Effector memory CD8-positive, alpha-beta T cell (primary cell): ENCODE measurements around the gene UQCR11.

Source experiments
- ATAC-seq: fragments of 150-1000 bp; cut with Tn5 transposase; replicated peaks from 2 replicates; pipeline ENCODE4 v1.10.0; 2021; ENCODE audit warnings: mild to moderate bottlenecking, moderate library complexity
- DNase-seq, 3 experiments: peaks; one replicate each; pipeline ENCODE4 v3.0.0; 2021
- H3K27ac Mint-ChIP-seq, 2 donors: one replicate each; pipeline ENCODE4 v1.8.0; 2022; ENCODE audit warnings: mild to moderate bottlenecking in 2 of 2, mixed read lengths in 2 of 2, moderate library complexity in 2 of 2
- H3K27me3 Mint-ChIP-seq, 2 donors: one replicate each; pipeline ENCODE4 v1.8.0; 2022; ENCODE audit warnings: mixed read lengths in 2 of 2
- H3K36me3 Mint-ChIP-seq: one replicate; pipeline ENCODE4 v1.8.0; 2022; ENCODE audit warnings: mild to moderate bottlenecking, moderate library complexity, mixed read lengths; ENCODE audit not compliant: insufficient read depth
- H3K4me1 Mint-ChIP-seq, 2 donors: one replicate each; pipeline ENCODE4 v1.8.0; 2022; ENCODE audit warnings: low read depth in 2 of 2, mixed read lengths in 2 of 2
- H3K4me3 Mint-ChIP-seq, 2 donors: one replicate each; pipeline ENCODE4 v1.8.0; 2022; ENCODE audit warnings: mild to moderate bottlenecking in 2 of 2, mixed read lengths in 2 of 2, moderate library complexity in 2 of 2
- H3K9me3 Mint-ChIP-seq, 2 donors: one replicate each; pipeline ENCODE4 v1.8.0; 2022; ENCODE audit warnings: mixed read lengths in 2 of 2
- total RNA-seq, 9 experiments: gene quantifications; one replicate each; lab custom pipeline; 2026; lab: John Stamatoyannopoulos, UW

UQCR11 gene
- 8.0 to 18.8 (median 15.7) reads per million in 9 experiments for total RNA-seq

DNA sequence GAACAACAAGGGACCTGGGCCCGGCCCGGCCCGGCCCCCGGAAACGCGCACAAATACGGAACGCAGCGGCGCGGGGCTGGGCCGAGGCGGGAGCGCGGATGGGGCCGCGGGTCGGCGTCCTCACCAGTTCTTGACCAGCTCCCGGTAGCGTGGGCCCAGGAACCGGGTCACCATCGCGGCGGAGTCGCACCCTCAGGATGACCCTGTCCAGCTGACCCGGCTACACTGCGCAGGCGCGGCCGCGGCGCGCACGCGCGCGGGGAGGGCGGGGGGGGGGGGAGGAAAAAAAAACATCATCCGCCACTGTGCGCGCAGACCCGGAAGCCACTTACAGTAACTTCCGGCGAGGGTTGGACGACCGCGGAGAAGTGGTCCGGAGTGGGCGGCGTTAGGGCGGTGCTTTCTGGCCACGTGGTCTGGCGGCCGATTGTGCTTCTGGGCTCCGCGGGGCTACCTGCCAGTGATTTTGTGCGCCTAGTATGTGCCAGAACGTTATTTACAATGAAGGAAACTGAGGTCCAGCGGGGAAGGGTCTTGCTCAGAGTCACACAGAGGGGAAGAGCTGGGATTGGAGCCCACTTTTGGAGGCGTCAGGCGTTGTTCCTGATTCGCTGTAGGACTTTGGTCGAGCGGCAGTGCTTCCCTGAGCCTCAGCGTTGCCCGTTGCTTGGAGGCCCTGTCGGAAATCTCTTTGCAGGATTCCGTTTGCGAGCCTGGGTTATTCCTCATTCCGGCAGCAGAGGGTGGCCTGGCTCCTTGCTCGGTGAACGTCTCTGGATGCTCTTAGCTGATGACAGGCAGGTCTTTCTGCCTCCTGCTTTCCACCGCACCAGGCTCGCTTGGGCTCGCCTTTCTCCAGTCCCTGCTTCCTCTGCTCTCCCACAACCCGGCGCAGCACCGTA, at the start of gene UQCR11:
TSS of gene UQCR11 (minus strand) at position 227 of the 902 bp plus-strand sequence. CDS start at position 174, 53 bp downstream.
- no peaks in the 10 kb centered on the region for H3K9me3 Mint-ChIP-seq
- H3K27me3 Mint-ChIP-seq, result no peaks in the 10 kb centered on the region
- H3K4me3 Mint-ChIP-seq, result peak within 1 kb of the TSS; percentile 97 to 98
- ATAC-seq, result peak; percentile 84
- H3K4me1 Mint-ChIP-seq, result peaks cover 33 to 39% of the 10 kb centered on the region in 2 donors
- peaks cover 37% of the 10 kb centered on the region for H3K36me3 Mint-ChIP-seq
- H3K27ac Mint-ChIP-seq, result peak within 1 kb of the TSS; percentile 97 to 98
- peak; percentile 88 to 90 (median 88) for DNase-seq

DNA sequence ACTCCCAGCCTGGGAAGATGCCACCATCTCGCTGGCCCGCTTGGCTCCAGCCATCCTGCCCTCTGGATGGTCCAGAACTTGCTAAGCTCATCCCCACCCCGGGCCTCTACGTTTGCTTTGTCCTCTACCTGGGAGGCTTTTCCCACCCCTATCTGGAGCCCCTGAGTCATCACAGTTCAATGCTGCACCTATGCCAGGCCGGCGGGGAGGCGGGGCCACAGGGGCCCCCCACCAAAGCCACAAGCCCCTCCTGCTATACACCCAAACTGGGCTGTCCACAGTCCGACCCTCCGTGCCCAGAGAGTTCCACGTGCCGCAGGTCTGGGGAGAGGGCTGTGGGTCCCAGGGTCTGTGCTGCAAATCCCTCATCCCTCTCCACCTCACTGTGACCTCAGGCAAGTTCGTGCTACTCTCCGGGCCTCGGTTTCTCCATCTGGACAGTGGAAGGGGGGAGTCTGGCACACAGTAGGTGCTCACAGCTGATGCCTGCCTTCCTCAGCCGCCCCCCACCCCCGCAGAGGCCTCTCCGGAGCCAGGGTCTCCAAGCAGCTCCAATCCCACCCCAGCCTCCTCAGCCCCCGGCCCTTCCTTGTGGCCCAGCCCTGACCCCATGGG, 49.0 kb upstream of the UQCR11 start:
- H3K9me3 Mint-ChIP-seq, result no peaks in the 10 kb centered on the region
- peaks cover 9 to 14% of the 10 kb centered on the region in 2 donors for H3K4me1 Mint-ChIP-seq
- peak overlapping the region in 1 of 2 donors; percentile 63 for H3K27ac Mint-ChIP-seq
- peaks cover 12 to 20% of the 10 kb centered on the region in 2 donors for H3K27me3 Mint-ChIP-seq
- H3K36me3 Mint-ChIP-seq, result peaks cover 30% of the 10 kb centered on the region
- H3K4me3 Mint-ChIP-seq, result peak overlapping the region; percentile 58 to 64
- ATAC-seq (no peak), DNase-seq (no peak)

DNA sequence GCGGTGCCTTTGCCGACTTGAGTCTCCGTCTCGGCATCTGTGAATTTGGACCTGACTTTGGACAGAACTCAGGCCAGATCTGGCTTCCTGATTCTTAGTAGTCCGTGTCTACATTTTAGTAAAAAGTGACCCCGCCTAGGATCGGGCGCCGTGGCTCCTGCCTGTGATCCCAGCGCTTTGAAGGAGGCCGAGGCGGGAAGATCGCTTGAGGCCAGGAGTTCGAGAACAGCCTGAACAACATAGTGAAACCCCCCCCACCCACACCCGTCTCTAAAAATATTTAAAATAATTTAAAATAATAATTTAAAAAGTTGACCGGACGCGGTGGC, 48.0 kb upstream of the UQCR11 start:
- DNase-seq (no peak), ATAC-seq (no peak)
- Mint-ChIP-seq H3K4me3 (peak overlapping the region; percentile 74 to 83), H3K4me1 (peaks cover 12 to 19% of the 10 kb centered on the region in 2 donors), H3K27me3 (peaks cover 6 to 12% of the 10 kb centered on the region in 2 donors), H3K27ac (peak overlapping the region; percentile 83 to 90), H3K36me3 (peaks cover 30% of the 10 kb centered on the region), H3K9me3 (no peaks in the 10 kb centered on the region)

DNA sequence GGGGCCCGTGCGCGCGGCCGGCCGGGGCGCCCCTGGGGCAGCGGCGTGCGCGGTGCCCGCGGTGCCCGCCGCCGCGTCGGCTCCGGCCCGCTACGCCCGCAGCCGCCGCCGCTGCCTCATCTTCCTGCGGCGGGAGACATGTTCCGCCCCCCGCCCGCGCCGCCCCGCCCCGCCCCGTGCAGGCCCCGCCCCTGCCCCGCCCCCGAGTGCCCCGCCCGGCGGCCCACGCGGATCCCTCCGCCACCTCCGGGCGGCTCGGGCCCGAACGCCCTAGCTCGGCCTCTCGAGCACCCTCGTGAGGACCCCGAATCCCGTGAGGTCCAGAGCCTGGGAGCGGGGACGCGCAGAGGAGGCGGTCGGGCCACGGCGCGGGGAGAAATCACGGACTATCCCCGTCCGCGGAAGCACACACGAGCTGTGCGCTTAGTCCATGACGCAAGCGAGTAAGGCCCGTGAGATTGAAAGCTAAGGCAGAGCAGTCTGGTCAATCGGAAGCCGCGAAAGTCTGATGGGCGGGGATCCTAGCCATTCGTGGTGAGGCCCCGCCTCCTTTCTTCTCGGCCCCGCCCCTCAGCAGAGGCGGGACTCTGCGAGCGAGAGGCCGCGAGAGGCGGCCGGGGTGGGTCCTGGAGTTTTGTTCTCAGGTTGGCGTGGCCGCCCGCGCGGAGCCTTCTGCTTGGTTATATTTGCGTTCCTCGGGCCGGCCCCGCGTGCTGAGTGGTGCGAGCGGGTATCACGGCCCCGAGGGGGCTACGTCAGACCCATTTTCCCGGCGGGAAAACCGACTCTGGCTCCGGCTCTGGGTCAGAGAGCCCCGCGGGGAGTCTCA, 47.4 kb upstream of the UQCR11 start, which contains the start of gene TCF3:
TSS of gene TCF3 (minus strand) at position 145 of the 829 bp plus-strand sequence. CDS start 2,367 bp downstream, outside the sequence.
- peak within 1 kb of the TSS; percentile 89 to 96 for H3K27ac Mint-ChIP-seq
- no peaks in the 10 kb centered on the region for H3K9me3 Mint-ChIP-seq
- H3K4me1 Mint-ChIP-seq, result peaks cover 12 to 19% of the 10 kb centered on the region in 2 donors
- H3K27me3 Mint-ChIP-seq, result peaks cover 6 to 12% of the 10 kb centered on the region in 2 donors
- DNase-seq (peak; percentile 98 to 99 (median 99)), ATAC-seq (peak; percentile 86)
- H3K36me3 Mint-ChIP-seq, result peaks cover 30% of the 10 kb centered on the region
- H3K4me3 Mint-ChIP-seq, result peak within 1 kb of the TSS; percentile 87 to 89

DNA sequence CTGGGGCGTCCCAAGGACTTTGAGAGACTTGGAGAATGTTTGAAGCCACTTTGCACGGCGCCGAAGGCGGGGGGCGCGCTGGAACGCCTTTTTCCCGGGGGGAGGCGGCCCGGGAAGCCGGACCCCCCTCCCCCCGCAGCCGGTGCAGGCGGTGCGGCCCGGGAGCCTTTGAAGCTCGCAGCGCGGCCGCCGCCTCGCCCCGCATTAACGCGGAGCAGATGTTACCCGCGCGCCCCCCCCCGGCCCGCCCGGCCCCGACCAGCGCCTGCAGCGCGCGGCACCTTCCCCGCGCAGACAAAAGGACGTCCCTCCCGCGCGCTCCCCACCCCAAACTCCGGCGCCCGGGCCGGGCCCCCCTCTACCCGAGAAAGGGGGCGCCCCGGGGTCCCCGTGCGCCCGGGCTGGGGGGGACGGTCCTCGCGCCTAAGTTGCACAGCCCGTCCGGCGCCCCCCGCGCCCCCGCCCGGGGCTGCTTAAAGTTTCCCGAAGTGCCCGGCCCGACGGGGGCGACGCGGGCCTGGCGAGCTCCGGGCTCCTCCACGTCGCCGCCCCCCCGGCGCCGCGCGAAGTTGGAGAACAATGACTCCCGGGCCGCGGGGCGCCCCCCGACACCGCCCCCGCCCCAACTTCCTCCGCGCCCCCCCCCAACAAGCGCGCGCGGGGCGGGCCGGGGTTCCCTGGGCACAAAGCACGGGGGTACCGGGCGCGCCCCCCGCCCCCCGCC, 46.5 kb upstream of the UQCR11 start:
- Mint-ChIP-seq H3K36me3 (peaks cover 30% of the 10 kb centered on the region), H3K27me3 (peaks cover 2 to 3% of the 10 kb centered on the region in 2 donors), H3K4me1 (peaks cover 13 to 19% of the 10 kb centered on the region in 2 donors), H3K4me3 (peak overlapping the region; percentile 87 to 89), H3K9me3 (no peaks in the 10 kb centered on the region), H3K27ac (peak overlapping the region; percentile 89 to 96)
- DNase-seq (peak; percentile 15 to 41 (median 38)), ATAC-seq (peak; percentile 7)

DNA sequence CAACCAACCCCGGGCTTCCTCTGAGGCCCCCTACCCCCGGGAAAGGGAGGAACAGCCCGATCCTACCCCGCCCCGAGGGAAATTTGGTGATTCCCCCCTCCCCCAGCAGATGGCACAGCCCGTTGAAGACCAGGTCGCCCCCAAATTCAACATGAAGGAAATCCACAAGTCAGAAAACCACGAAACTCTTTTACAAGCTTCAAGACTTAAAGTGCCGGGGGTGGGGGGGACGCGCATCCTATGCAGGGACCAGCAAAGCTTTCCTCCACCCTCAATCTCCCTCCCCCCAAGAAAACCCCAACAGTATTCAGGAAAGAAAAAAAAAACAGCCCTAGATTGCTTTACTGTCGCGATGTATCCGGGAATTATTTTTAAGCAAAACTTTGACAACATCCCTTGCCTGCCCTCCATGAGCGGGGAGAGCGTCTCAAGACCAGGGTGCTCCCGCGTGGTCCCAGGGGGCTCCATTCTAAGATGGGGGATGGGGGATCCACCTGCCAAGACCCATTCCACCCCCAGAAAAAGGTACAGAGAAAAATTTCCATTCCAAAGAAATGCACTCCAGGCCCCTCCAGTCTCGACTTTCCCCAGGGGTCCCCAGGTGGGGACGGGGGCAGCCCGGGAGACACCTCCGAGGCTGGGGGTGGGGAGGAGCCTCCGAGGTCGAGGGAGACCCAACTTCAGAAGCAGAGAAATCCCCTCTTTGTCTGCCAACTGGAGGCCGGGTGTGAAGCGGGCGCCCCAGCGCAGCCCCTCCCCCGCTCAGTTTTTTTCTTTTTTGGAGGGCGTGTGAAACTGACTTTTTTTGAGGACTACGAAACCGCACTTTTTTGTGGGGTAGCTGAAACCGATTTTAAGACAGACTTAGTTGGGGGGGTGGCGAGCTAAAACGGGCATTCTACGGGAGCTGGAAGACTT, 45.6 kb upstream of the UQCR11 start:
- Mint-ChIP-seq H3K36me3 (peaks cover 30% of the 10 kb centered on the region), H3K9me3 (no peaks in the 10 kb centered on the region), H3K27me3 (no peaks in the 10 kb centered on the region), H3K4me1 (peaks cover 15 to 19% of the 10 kb centered on the region in 2 donors), H3K27ac (peak overlapping the region; percentile 89 to 96), H3K4me3 (peak overlapping the region; percentile 87 to 89)
- peak; percentile 63 to 68 (median 66) for DNase-seq
- ATAC-seq, result peak; percentile 18

DNA sequence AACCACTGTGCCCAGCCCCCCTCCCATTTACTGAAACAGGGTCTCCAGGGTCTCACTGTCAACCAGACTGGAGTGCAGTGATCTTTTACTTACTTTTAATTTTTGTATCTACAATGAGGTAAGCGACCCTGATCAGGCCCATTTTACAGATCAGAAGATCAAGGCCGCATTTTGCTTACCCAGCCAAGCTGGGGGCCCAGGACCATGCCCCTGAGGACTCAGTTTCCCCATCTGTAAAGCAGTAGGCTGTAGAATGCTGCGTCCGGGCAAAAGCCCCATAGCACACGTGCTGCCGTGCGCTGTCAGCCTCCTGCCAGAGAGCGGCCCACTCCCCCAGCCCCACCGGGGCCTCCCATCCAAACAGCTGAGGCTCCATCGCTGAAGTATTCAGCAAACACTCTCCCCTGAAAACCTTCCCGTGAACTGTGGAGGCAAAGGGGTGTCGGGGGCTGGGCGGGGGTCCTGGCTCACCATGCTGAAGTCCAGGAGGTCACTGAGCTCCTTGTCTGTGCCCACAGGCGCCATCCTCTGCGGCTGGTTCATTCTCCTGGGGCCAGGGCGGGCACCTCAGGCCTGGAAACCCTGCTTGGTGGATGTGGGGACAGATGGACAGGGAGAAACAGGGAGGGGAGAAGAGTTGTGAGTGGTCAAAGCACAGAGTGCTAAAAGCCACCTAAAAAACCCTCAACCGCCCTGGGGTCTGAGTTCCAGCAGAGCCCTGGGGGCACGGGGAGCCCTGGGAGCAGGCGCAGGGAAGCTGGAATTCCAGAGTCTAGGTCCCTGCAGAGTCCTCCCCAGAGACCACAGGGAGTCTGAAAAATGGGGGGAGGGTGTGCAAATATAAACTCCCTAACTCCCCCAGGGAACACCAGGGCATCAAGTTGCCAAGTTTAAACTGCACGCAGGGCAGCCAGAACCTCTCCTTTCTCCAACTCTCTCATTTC, 44.7 kb upstream of the UQCR11 start:
- H3K4me1 Mint-ChIP-seq, result peaks cover 20 to 26% of the 10 kb centered on the region in 2 donors
- ATAC-seq (no peak), DNase-seq (no peak)
- H3K27me3 Mint-ChIP-seq, result no peaks in the 10 kb centered on the region
- H3K27ac Mint-ChIP-seq, result peak overlapping the region; percentile 89 to 96
- H3K4me3 Mint-ChIP-seq, result peak overlapping the region; percentile 87 to 89
- no peaks in the 10 kb centered on the region for H3K9me3 Mint-ChIP-seq
- H3K36me3 Mint-ChIP-seq, result peaks cover 39% of the 10 kb centered on the region

DNA sequence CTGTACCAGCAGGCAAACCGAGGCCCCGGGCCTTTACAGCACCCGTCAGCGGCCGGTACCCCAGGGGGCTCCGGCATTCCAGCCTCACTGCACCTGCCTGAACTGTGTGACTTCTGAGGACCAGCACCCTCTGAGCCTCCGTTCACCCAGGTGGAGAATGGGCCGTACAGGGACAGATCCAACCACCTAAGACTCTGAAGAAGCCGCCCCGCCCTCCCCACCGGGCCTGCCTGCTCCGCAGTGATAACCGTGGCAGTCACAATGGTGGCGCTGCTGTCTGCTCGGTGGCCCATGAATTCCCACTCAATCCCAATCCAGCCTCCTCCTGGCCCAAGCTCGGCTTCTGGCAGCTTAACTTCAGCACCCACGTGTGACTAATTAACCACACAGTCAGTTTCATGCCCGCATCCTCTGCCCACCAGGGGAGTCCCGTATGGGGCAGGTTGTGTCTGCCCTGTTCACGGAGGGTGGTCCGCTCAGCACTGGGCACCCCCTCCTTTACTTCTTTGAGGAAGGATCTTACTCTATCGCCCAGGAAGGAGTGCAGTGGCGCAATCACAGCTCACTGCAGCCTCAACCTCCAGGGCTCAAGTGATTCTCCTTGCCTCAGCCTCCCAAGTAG, 43.8 kb upstream of the UQCR11 start:
- DNase-seq (no peak), ATAC-seq (no peak)
- Mint-ChIP-seq H3K4me3 (no peak overlapping the region), H3K27ac (peak overlapping the region; percentile 59 to 89), H3K27me3 (no peaks in the 10 kb centered on the region), H3K4me1 (peaks cover 20 to 26% of the 10 kb centered on the region in 2 donors), H3K36me3 (peaks cover 36% of the 10 kb centered on the region), H3K9me3 (no peaks in the 10 kb centered on the region)

DNA sequence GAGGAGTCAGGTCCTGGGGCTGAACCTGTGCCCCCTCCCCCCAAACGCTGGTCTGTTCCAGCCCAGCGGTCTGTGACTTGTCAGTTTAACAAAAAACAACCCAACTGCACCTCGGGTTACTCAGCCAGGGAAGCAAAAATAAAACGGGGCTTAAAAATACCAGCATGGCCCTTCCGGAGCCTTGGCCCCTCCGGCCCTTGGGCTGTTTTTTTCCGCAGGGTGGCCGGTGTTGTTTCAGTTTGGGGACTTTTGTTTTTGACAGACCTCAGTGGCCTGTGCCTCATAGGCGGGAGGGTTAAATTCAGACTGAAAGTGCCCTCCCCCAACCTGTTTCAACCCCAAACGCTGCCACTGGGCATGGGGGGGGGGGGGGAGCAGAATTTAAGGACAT, 43.2 kb upstream of the UQCR11 start:
- peaks cover 36% of the 10 kb centered on the region for H3K36me3 Mint-ChIP-seq
- DNase-seq (no peak), ATAC-seq (no peak)
- no peaks in the 10 kb centered on the region for H3K9me3 Mint-ChIP-seq
- H3K4me1 Mint-ChIP-seq, result peaks cover 20 to 26% of the 10 kb centered on the region in 2 donors
- no peaks in the 10 kb centered on the region for H3K27me3 Mint-ChIP-seq
- H3K27ac Mint-ChIP-seq, result peak overlapping the region in 1 of 2 donors; percentile 59
- H3K4me3 Mint-ChIP-seq, result no peak overlapping the region

DNA sequence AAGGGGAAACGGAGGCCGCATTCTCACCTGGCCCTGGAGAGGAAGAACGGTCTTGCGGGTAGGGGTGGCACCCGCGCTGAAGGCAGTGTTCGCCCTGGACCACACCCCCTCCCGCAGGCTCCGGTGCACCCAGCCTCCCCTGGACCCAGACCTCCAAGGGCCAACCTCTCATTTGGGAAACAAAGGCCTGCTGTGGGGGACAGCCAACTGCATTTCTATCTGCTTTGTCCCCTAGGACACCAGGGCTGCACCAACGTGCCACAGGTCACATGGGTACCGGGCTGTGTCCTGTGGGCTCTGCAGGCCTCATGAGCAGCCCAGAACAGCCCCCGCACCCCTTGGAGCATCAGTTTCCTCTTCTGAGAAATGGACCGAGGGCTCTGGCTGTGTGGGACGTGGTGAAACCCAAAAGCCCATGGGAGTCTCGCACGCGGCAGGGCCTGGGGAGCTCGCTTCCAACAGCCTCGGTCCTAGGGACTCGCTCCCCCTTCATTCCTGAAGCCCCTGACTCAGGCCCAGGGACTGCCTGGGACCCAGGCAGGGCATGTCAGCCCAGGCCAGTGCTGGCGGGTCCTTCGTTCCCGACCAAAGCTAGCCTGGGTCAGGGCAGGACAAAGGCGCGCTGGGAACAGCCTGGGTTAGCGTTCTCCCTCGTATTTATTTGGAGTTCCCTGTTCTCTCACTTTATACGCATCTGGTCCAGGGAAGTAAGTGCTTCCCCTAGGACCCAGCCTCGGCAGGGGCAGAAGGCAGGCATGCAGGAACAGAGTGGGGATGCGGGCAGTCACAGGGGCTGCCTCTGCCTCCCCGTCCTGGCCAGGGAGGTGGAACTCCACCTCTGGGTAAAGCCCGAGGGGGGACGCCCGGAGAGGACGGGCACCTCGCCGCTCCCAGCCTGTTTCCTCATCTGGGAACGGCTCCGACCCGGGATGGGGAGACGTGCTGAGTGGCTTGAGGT, 42.5 kb upstream of the UQCR11 start:
- H3K9me3 Mint-ChIP-seq, result no peaks in the 10 kb centered on the region
- H3K4me1 Mint-ChIP-seq, result peaks cover 20 to 26% of the 10 kb centered on the region in 2 donors
- H3K4me3 Mint-ChIP-seq, result no peak overlapping the region
- ATAC-seq (no peak), DNase-seq (no peak)
- peaks cover 36% of the 10 kb centered on the region for H3K36me3 Mint-ChIP-seq
- no peaks in the 10 kb centered on the region for H3K27me3 Mint-ChIP-seq
- no peak overlapping the region for H3K27ac Mint-ChIP-seq
